Measurements from ENCODE around the gene STAT6.
"Not testable (repeated sequence)": the region's sequence is repeated elsewhere in the genome, so short reads cannot be mapped to it uniquely, and the experiment has no call there.

Gene STAT6

GRCh38 chr12:57086493-57087009, 24.6 kb downstream of the STAT6 start:
- peak; percentile 77 for DNase-seq

- DNase-seq = peak; percentile 40
Observed at GRCh38 chr12:57085999-57086492, 25.1 kb downstream of the STAT6 start.

- DNase-seq = no peak
Observed at GRCh38 chr12:57080855-57081254, 30.3 kb downstream of the STAT6 start.

DNA sequence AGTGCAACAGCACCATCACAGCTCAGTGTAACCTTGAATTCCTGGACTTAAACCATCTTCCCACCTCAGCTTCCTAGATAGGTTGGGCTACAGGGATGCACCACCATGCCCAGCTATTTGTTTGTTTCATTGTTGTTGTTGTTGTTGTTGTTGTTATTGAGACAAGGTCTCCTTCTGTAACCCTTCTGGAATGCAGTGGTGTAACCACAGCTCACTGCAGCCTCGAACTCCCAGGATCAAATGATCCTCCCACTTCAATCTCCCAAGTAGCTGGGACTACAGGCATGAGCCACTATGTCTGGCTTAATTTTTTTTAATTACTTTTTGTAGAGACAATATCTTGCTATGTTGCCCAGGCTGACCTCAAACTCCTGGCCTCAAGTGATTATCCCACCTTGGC, 31.3 kb downstream of the STAT6 start:
- DNase-seq = no peak

- DNase-seq = peak; percentile 100
Observed at GRCh38 chr12:57078519-57079404, 32.4 kb downstream of the STAT6 start, which contains the start of gene NEMP1. NEMP1 (minus strand) TSS chr12:57078791; CDS start chr12:57078745, 46 bp downstream.

- not testable (repeated sequence) for DNase-seq
Observed at GRCh38 chr12:57073566-57074450, 37.4 kb downstream of the STAT6 start.

DNA sequence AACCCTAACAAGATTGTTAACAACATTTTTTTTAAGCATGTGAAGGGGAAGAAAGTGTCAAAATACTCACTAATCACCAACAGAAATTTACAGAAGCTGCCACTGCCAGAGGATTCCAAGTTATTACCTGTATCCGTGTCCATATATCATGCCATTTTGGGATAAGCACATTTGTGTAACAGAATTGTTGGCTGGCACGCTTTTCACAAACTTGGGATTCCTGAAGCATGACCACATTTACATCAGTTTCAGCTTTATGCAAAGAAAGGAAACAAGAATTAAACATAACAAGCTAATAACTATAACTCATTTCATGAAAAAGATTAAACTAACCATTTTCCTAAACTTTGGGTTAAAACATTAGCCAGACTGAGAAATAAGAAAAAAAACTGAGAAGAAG, 38.5 kb downstream of the STAT6 start:
- DNase-seq = no peak

GRCh38 chr12:57069523-57069922, 41.6 kb downstream of the STAT6 start:
- peak; percentile 78 for DNase-seq

- DNase-seq = no peak
Observed at GRCh38 chr12:57066245-57066644, 44.9 kb downstream of the STAT6 start.

GRCh38 chr12:57063991-57064685, 47.0 kb downstream of the STAT6 start:
- DNase-seq = no peak

- no peak for DNase-seq
Observed at GRCh38 chr12:57058454-57058853, 52.7 kb downstream of the STAT6 start.

DNA sequence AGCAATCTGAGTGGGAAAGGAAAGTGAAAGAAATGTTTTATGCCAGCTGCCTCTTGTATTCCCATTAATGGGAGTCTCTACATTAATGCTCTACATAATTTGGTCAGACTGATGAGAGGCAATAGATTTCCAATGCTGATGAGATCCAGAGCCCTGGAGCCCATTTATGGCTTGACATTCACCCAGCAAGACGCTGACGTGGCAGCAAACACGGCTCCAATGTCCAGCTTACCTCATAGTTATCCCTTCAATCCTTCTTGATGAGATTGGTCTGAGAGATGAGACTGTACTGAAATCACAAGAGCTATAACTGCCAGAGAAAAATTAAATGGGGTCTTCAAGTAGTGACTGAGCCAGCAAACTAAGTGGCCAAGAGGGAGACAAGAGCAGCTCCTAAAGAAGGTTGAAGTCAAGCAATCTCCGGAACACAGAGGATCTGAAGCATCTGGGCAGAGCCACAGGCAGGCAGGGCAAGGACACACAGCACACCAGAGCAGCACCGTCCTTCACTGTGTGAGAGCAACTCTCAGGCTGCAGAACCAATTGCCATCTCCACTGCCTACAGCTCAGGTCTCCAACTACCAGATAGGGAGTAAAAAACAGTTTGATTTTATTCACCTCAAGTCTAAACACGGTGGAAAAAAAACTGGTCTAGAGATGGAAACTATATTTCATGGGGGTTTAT, 54.0 kb downstream of the STAT6 start:
- DNase-seq = no peak

DNA sequence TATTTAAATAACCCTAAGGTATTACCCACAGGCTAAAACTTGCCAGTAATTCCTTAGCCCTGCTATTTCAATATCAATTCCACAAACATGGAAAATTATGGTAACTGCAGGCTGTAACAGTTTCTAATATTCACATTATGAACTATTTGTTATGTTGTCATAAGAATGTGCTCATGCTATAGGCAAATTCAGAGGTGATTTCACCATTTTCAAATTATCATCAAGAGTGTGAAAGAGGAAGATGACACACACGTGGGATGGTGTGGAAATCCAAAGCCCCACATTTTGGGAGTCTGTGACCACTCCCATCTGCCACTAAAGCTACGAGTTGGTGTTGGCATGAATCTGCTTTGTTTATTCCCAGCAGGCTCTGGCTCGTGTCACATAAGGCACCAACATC, 55.3 kb downstream of the STAT6 start:
- no peak for DNase-seq

GRCh38 chr12:57053901-57054300, 57.3 kb downstream of the STAT6 start:
- not testable (repeated sequence) for DNase-seq

DNA sequence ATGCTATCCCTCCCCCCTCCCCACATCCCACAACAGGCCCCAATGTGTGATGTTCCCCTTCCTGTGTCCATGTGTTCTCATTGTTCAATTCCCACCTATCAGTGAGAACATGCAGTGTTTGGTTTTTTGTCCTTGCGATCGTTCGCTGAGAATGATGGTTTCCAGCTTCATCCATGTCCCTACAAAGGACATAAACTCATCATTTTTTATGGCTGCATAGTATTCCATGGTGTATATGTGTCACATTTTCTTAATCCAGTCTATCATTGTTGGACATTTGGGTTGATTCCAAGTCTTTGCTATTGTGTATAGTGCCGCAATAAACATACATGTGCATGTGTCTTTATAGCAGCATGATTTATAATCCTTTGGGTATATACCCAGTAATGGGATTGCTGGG, 58.0 kb downstream of the STAT6 start:
- DNase-seq = not testable (repeated sequence)

- no peak for DNase-seq
Observed at GRCh38 chr12:57051011-57051410, 60.2 kb downstream of the STAT6 start.

DNA sequence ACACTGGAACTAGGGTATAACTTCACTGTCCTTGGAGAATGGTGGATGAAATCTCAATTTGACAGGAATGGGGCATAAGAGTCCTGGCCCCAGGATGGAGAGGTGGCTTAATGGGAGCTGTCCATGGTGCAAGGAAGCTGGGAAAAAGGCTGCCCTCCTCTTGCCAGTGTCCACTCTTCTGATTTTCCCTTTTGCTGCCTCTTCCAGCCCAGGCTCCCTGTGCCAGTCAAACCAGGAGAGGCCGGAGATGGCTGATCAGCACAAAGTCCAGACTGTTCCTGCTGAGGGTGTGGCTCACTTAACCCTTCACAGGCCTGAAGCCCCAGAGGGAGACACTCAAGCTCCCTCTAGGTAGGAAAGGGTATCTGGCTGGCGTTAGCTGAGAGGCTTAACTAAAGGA, 61.3 kb downstream of the STAT6 start, which contains the start of gene MYO1A:
Gene MYO1A, minus strand, starts transcription at position 240 of the 400 bp plus-strand sequence. CDS start 1,806 bp downstream, outside the sequence.
- DNase-seq = peak; percentile 23

DNA sequence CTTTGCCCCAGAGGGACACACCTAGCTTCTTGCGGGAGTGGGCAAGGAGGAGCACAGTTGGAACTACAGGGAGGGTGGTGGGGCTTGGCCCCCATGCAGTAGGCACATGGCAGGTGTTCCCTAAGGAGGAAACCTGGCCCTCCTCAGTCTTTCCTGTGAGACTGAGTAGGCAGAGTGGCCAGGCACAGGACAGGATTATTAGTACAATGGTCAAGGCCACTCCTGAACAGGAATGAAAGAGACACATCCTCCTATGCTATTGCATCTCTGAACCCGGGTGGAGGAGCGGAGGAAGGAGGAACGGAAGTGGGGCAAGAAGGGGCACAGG, 62.1 kb downstream of the STAT6 start:
- no peak for DNase-seq

DNA sequence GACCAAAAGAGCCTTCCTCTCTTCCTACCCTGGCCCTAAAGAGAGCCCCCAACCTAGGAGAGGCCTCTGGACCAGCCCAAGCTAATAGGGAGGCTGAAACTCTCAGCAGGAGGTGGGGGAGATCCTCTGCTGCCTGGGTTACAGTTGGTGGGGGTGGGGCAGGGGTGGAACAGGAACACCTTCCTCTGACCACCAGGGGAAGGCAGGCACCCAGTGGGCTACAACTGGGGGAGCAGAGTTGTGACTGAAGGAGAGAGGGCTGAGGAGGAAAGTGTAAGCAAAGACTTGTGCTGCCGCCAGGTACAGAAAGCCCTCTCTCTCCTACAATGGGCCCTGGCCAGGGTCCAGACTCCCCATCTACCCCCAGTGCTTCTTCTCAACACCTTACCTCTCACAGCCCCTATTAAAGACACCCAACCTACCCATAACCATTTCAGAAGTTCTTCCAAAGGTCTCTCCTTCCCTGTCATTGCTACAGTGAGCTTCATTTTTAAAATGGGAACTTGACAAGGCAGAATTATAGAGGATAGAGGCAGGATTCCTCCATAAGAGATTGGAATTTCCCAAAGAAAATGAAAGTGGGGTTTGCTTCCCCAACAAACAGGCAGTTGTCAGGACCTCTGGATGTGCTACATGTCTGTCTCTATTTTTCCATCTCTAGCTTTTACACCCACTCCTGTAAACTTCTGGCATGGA, 62.6 kb downstream of the STAT6 start:
- no peak for DNase-seq

GRCh38 chr12:57047981-57048380, 63.2 kb downstream of the STAT6 start:
- peak; percentile 55 for DNase-seq

Data from fibroblast of skin of back (primary cell).